K562 (cell line): ENCODE results near the gene STAP1. TPM values are rescaled to one million over a fixed set of nuclear protein-coding genes. Genes with fewer than 3 reads are reported as not detected.

Experiments used
- ATAC-seq: fragments of 200-7000 bp; cut with Tn5 transposase; 3 replicates; pipeline ENCODE4 v1.9.1; 2020; ENCODE audit warnings: moderate library complexity
- BruUV-seq: library from RNA; stranded (reverse); fragments of 400-500 nt; replicated peaks from 2 replicates; lab custom pipeline; 2021; lab: Mats Ljungman, UMichigan
- CTCF ChIA-PET: fragments of 300-600 bp; formaldehyde crosslinking; extraction: SDS; loops from one replicate; lab custom pipeline; 2021; ENCODE audit warnings: low intra/inter-chr PET ratio; lab: Yijun Ruan, JAX
- POLR2A ChIA-PET: fragments of 300-600, 350-650 bp; sonication (Branson Sonifier 250); formaldehyde crosslinking; extraction: SDS; loops from one replicate; lab custom pipeline; 2021; ENCODE audit warnings: antibody characterized with exemption, inconsistent platforms; lab: Yijun Ruan, JAX
- DNase-seq, 4 experiments: peaks; one replicate each; pipeline versions ENCODE4 v3.0.0 to v3.0.0-alpha.2; 2011 to 2018; ENCODE audit warnings: low spot score in 3 of 4, mixed read lengths in 3 of 4; ENCODE audit errors: extremely low read depth in 1 of 4
- FAIRE-seq: peaks from 2 replicates; lab custom pipeline; 2011; peaks lifted over from hg19 to GRCh38; lab: Jason Lieb, UNC
- H2AFZ ChIP-seq: 2 replicates; pipeline ENCODE4 v1.6.0; 2011; ENCODE audit warnings: low read depth, low read length, control low read depth, inconsistent platforms
- H3K27ac ChIP-seq: fragments of 200-600 bp; 3 replicates; pipeline ENCODE4 v1.8.0; 2011; ENCODE audit warnings: low read depth, mild to moderate bottlenecking, control low read depth, inconsistent platforms, low read length, moderate library complexity, mixed read lengths; ENCODE audit errors: extremely low read depth
- H3K27me3 ChIP-seq, 2 experiments: fragments of 300-600 bp in 1 of 2; 2 replicates in 1 of 2; 3 replicates in 1 of 2; pipeline versions ENCODE4 v1.6.0 to v1.8.0; 2011; ENCODE audit warnings: inconsistent platforms in 2 of 2, low read length in 2 of 2, mild to moderate bottlenecking in 1 of 2, mixed read lengths in 1 of 2, moderate library complexity in 1 of 2; ENCODE audit not compliant: control insufficient read depth in 2 of 2, insufficient read depth in 2 of 2
- H3K36me3 ChIP-seq: fragments of 300-600 bp; 3 replicates; pipeline ENCODE4 v1.8.0; 2011; ENCODE audit warnings: mild to moderate bottlenecking, low read length, inconsistent platforms; ENCODE audit not compliant: control insufficient read depth, insufficient read depth
- H3K4me1 ChIP-seq, 2 experiments: fragments of 200-600 bp in 1 of 2; replicated peaks in 1 of 2; 2 replicates in 1 of 2; 3 replicates in 1 of 2; pipeline versions ENCODE4 v1.5.1 to v1.8.0; 2011; ENCODE audit warnings: inconsistent platforms in 2 of 2, low read length in 2 of 2, mild to moderate bottlenecking in 1 of 2, mixed read lengths in 1 of 2, moderate library complexity in 1 of 2; ENCODE audit not compliant: control insufficient read depth in 2 of 2, insufficient read depth in 2 of 2
- H3K4me2 ChIP-seq: 2 replicates; pipeline ENCODE4 v1.6.1; 2011; ENCODE audit warnings: low read length, control low read depth, inconsistent platforms, mixed read lengths; ENCODE audit not compliant: insufficient read depth
- H3K4me3 ChIP-seq: fragments of 200-600 bp; sonication (generic), shearing (Covaris generic); 2 replicates; pipeline ENCODE4 v1.5.1; 2016; ENCODE audit warnings: control low read depth, inconsistent platforms
- H3K79me2 ChIP-seq: fragments of 200-600 bp; 3 replicates; pipeline ENCODE4 v1.8.0; 2011; ENCODE audit warnings: low read length, inconsistent platforms; ENCODE audit not compliant: control insufficient read depth, insufficient read depth
- H3K9ac ChIP-seq, 2 experiments: 2 replicates each; pipeline versions ENCODE4 v1.6.0 to v1.6.1; 2011; ENCODE audit warnings: low read depth in 2 of 2, low read length in 2 of 2, control low read depth in 1 of 2, inconsistent platforms in 1 of 2, mild to moderate bottlenecking in 1 of 2, mixed read lengths in 1 of 2; ENCODE audit not compliant: insufficient read depth in 1 of 2
- H3K9me1 ChIP-seq: one replicate; pipeline ENCODE4 v1.6.0; 2011; ENCODE audit warnings: inconsistent platforms, mild to moderate bottlenecking, low read length, moderate library complexity; ENCODE audit not compliant: control insufficient read depth, insufficient read depth
- H3K9me3 ChIP-seq: replicated peaks from 2 replicates; pipeline ENCODE4 v1.5.1; 2011; ENCODE audit warnings: low read depth, low read length, inconsistent platforms; ENCODE audit not compliant: control insufficient read depth, insufficient read depth
- H4K20me1 ChIP-seq: replicated peaks from 2 replicates; pipeline ENCODE4 v1.6.1; 2011; ENCODE audit warnings: low read length, inconsistent platforms, mixed read lengths; ENCODE audit not compliant: control insufficient read depth, insufficient read depth
- ASH1L ChIP-seq: fragments of 450-650 bp; IDR thresholded peaks from 2 replicates; pipeline ENCODE4 v1.6.1; 2018; ENCODE audit warnings: borderline replicate concordance, mild to moderate bottlenecking, low read depth; ENCODE audit not compliant: partially characterized antibody
- ELF4 ChIP-seq: fragments of 450-650 bp; formaldehyde crosslinking; IDR thresholded peaks from 2 replicates; pipeline ENCODE4 v1.4.0; 2022; ENCODE audit warnings: missing genetic modification characterization
- HNRNPLL ChIP-seq: fragments of 200-400 bp; formaldehyde crosslinking; IDR thresholded peaks from 2 replicates; pipeline ENCODE4 v1.6.1; 2017; ENCODE audit warnings: low read length, low read depth, mild to moderate bottlenecking; ENCODE audit not compliant: poor library complexity, severe bottlenecking
- MEF2D ChIP-seq: conservative IDR thresholded peaks from 2 replicates; pipeline ENCODE4 v1.6.1; 2016; ENCODE audit warnings: low read depth, missing genetic modification characterization, missing compliant biosample characterization
- PBX2 ChIP-seq, 2 experiments: IDR thresholded peaks in 1 of 2; conservative IDR thresholded peaks in 1 of 2; 2 replicates each; pipeline ENCODE4 v1.6.1; 2016; ENCODE audit warnings: low read depth in 2 of 2, mild to moderate bottlenecking in 1 of 2, missing compliant biosample characterization in 1 of 2, missing genetic modification characterization in 1 of 2, moderate library complexity in 1 of 2
- PCBP1 ChIP-seq: fragments of 200-400 bp; formaldehyde crosslinking; IDR thresholded peaks from 2 replicates; pipeline ENCODE4 v1.6.1; 2018; ENCODE audit warnings: mild to moderate bottlenecking, low read depth, low read length; ENCODE audit not compliant: poor library complexity, severe bottlenecking
- RUNX1 ChIP-seq: sonication (generic); IDR thresholded peaks from 2 replicates; pipeline ENCODE4 v1.6.1; 2016; ENCODE audit warnings: antibody characterized with exemption, low read depth
- SAP30 ChIP-seq: fragments of 200-600 bp; sonication (generic); IDR thresholded peaks from 2 replicates; pipeline ENCODE4 v1.6.1; 2012; ENCODE audit warnings: borderline replicate concordance, low read depth, mild to moderate bottlenecking, moderate library complexity, low read length, control low read depth, inconsistent platforms; ENCODE audit not compliant: insufficient read depth, poor library complexity, severe bottlenecking
- ZNF431 ChIP-seq: sonication (generic); formaldehyde crosslinking; IDR thresholded peaks from 2 replicates; pipeline ENCODE4 v1.8.0; 2022; ENCODE audit warnings: mild to moderate bottlenecking, missing genetic modification reagents
- ZNF639 ChIP-seq, 2 experiments: fragments of 200-800 bp in 1 of 2; sonication (Bioruptor generic) in 1 of 2; sonication (generic) in 1 of 2; formaldehyde crosslinking in 1 of 2; IDR thresholded peaks in 1 of 2; conservative IDR thresholded peaks in 1 of 2; 2 replicates each; pipeline versions ENCODE4 v1.5.0 to v1.6.1; 2016 to 2020; ENCODE audit warnings: missing compliant biosample characterization in 1 of 2, missing genetic modification characterization in 1 of 2, missing genetic modification reagents in 1 of 2
- WGBS: fragments of 100-300 bp; shearing (Covaris generic); methylation state at CpG from one replicate; pipeline ENCODE4 v1.1.6; 2016; ENCODE audit warnings: low coverage, mixed read lengths; ENCODE audit not compliant: insufficient coverage; ENCODE audit errors: missing lambda C conversion rate; 5-methylcytosine and 5-hydroxymethylcytosine counted together
- in situ Hi-C: fragments of 300-500 bp; cut with MboI; formaldehyde crosslinking; loops from 4 replicates; pipeline ENCODE4 v1.15.0; 2018; ENCODE audit warnings: inconsistent platforms, mixed read lengths
- intact Hi-C: fragments of 100-400 bp; cut with micrococcal nuclease; formaldehyde crosslinking; loops from 2 replicates; pipeline ENCODE4 v1.14.2; 2022
- polyA plus RNA-seq, 8 experiments: library from polyadenylated mRNA; depleted of rRNA in 4 of 8; stranded (reverse) in 5 of 8; unstranded in 3 of 8; fragments of >200 nt; fragmentation: Nextera tagmentation in 2 of 8; fragmentation: Illumina TruSeq in 1 of 8; extraction: Ambion mirVana in 2 of 8; extraction: Trizol in 1 of 8; gene quantifications; 2 replicates each; pipeline versions ENCODE4 v1.2.1 to v1.2.3, GENCODE V29; 2011 to 2014; ENCODE audit warnings: inconsistent platforms in 1 of 8, missing spikeins in 1 of 8
- total RNA-seq, 7 experiments: library from RNA; depleted of rRNA in 6 of 7; stranded (reverse); fragments of >200 nt in 6 of 7; fragmentation: Illumina TruSeq in 2 of 7; extraction: Trizol in 2 of 7; gene quantifications; 2 replicates each; pipeline versions ENCODE4 v1.2.1 to v1.2.3, GENCODE V29; 2011 to 2021; ENCODE audit warnings: low replicate concordance in 1 of 7
- TF ChIP-seq, protein P1 (sequence below): sonication (generic); formaldehyde crosslinking; IDR thresholded peaks from 2 replicates; pipeline ENCODE4 v1.8.1; 2023; ENCODE audit warnings: mild to moderate bottlenecking, missing genetic modification reagents

The STAP1 gene
- total and polyA plus RNA-seq, 9 of the 15 experiments (the other 6 are each of a cell fraction or from before 2014, with no cell fraction given), result 0.50 to 5.6 (median 1.4) TPM

DNA sequence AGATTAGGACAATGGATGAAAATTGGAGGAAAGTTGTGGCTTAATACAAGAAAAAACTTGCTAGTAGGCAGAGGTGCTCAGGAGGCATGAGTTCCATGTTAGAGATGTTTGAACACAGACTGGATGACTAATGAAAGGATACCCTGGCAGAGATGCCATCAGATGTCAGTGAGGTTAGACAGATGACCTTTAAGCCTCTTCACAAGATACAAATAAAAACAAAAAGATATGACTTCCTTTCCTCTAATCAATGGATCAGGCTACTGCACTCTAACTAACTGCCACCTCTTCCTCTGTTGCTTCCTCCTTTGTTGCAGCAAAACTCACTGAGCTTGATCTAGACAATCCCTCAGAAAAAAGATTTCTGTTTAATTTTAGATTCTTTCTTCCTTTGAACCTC is 14.7 kb downstream of the STAP1 start (continued):
- TF ChIP-seq ZNF639 (CRISPR knock-in tag; conservative IDR thresholded peaks at IDR 0.05 in 1 of 2, IDR thresholded peaks at IDR 0.05 in 1 of 2), result no peak
- TF ChIP-seq, all 486 proteins: peak for 13

GRCh38 chr4:67575232-67576058 is 16.9 kb downstream of the STAP1 start:
- Histone ChIP-seq H3K4me3 (peak overlapping the region; percentile 23; the same call in 1 of the 2 replicates), H3K27me3 (no peaks in the 10 kb centered on the region), H3K27ac (peak overlapping the region; percentile 94), H3K4me2 (peak overlapping the region; percentile 76), H2AFZ (peak overlapping the region; percentile 96), H4K20me1 (no peaks in the 10 kb centered on the region), H3K4me1 (peaks cover 3 to 54% of the 10 kb centered on the region in 2 experiments; a peak in 3 of 5 replicates), H3K9me1 (no peaks in the 10 kb centered on the region), H3K79me2 (no peaks in the 10 kb centered on the region), H3K9me3 (no peaks in the 10 kb centered on the region; the same call in 1 of the 2 replicates), H3K9ac (peak overlapping the region in 1 of 2 experiments; percentile 77; a peak in 3 of 4 replicates), H3K36me3 (no peaks in the 10 kb centered on the region; the same call in 2 of the 3 replicates)
- in situ Hi-C loops, result no loop called here
- under 1% methylated on average over 13 of the region's 13 CpGs for WGBS
- BruUV-seq, result TSS peak; percentile 85
- peak; percentile 35 to 76 (median 50) for DNase-seq
- ChIA-PET CTCF (no interaction called here), POLR2A (interaction anchor here (0.6 to 1.5 kb wide), 3 partner anchors 19 to 23 kb away, joined by 4 read pairs; no protein-coding TSS in a partner anchor)
- intact Hi-C loops, result loop anchor here (1.0 to 2.0 kb wide), 2 partner anchors 23 to 30 kb away; partner anchors contain the start of gene CENPC
- ATAC-seq, result peak; percentile 74
- peak; percentile 69 for FAIRE-seq
- TF ChIP-seq HNRNPLL (no peak), RUNX1 (no peak), PBX2 (CRISPR knock-in tag; IDR thresholded peaks at IDR 0.05; ENCODE audit: low read depth) (no peak), PBX2 (tag; conservative IDR thresholded peaks at IDR 0.05; ENCODE audit: low read depth) (no peak), ASH1L (no peak), SAP30 (no peak), MEF2D (tag) (peak; percentile 47; the same call in 1 of the 2 replicates), ELF4 (no peak), PCBP1 (no peak), ZNF431 (CRISPR knock-in tag) (no peak)
- TF ChIP-seq, protein P1, sequence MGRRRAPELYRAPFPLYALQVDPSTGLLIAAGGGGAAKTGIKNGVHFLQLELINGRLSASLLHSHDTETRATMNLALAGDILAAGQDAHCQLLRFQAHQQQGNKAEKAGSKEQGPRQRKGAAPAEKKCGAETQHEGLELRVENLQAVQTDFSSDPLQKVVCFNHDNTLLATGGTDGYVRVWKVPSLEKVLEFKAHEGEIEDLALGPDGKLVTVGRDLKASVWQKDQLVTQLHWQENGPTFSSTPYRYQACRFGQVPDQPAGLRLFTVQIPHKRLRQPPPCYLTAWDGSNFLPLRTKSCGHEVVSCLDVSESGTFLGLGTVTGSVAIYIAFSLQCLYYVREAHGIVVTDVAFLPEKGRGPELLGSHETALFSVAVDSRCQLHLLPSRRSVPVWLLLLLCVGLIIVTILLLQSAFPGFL (CRISPR knock-in tag), result no peak
